T-helper 2 cell treated with Interferon-gamma antibody and Interleukin-4, amounts not matched to agents 5 μg/mL and 100 μg/mL, for 36 hours (primary cell): ENCODE measurements around the gene JPH3.

Experiments used
- DNase-seq: peaks from one replicate; pipeline ENCODE4 v3.0.0; 2021; ENCODE audit warnings: low spot score
- H3K27ac Mint-ChIP-seq: one replicate; pipeline ENCODE4 v1.8.0; 2021; ENCODE audit warnings: mild to moderate bottlenecking, mixed read lengths
- H3K27me3 Mint-ChIP-seq: one replicate; pipeline ENCODE4 v1.8.0; 2021; ENCODE audit warnings: low read depth, mixed read lengths
- H3K36me3 Mint-ChIP-seq: one replicate; pipeline ENCODE4 v1.8.0; 2021; ENCODE audit warnings: low read depth, mixed read lengths
- H3K4me1 Mint-ChIP-seq: one replicate; pipeline ENCODE4 v1.8.0; 2021; ENCODE audit warnings: low read depth, mixed read lengths
- H3K4me3 Mint-ChIP-seq: one replicate; pipeline ENCODE4 v1.8.0; 2022; ENCODE audit warnings: mild to moderate bottlenecking, moderate library complexity, mixed read lengths
- H3K9me3 Mint-ChIP-seq: one replicate; pipeline ENCODE4 v1.8.0; 2021; ENCODE audit warnings: mixed read lengths

JPH3 gene

DNA sequence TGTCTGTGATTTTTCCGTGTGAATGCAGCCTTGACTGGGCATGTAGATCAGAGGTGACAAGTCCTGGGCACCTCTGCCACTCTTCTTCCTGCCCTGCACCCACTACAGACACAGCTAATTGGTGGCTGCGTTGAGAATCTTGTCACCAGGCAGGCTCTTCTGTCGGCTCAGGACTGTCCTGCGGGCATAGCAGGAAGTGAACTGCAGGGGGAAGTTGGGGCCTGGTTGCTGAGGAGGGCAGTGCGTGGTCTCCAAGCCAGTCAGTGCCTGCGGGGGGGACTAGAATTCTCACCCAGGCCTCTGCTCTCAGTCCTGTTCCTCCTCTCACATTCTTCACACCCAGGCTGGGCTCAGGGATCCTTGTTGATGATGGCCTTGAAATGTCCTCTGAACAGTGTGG is 50.5 kb downstream of the JPH3 start:
- Mint-ChIP-seq H3K4me1 (peaks cover 3% of the 10 kb centered on the region), H3K4me3 (no peak overlapping the region), H3K36me3 (no peaks in the 10 kb centered on the region), H3K27me3 (peaks cover 13% of the 10 kb centered on the region), H3K9me3 (no peaks in the 10 kb centered on the region), H3K27ac (no peak overlapping the region)
- DNase-seq, result no peak

DNA sequence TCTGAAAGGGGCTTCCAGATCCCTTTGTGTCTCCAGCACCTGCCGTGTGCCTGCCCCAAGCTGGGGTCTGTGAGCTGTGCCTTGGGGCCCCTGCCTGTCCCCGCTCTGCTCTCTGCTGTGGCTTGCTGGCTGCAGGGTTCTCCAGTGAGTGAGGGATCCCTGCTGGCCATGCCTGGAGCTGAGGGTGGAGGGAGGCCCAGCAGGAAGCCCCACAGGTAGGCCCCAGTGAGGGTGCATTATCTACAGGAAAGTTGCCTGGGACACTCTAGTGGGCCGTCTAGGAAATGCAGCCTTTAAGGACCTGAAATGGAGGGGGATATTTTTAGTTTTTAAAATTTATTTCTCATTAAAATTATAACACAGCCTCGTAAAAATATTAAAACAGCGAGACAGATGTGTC is 50.9 kb downstream of the JPH3 start:
- H3K27me3 Mint-ChIP-seq, result peaks cover 9% of the 10 kb centered on the region
- no peak overlapping the region for H3K4me3 Mint-ChIP-seq
- DNase-seq, result no peak
- H3K27ac Mint-ChIP-seq, result no peak overlapping the region
- H3K36me3 Mint-ChIP-seq, result no peaks in the 10 kb centered on the region
- no peaks in the 10 kb centered on the region for H3K4me1 Mint-ChIP-seq
- no peaks in the 10 kb centered on the region for H3K9me3 Mint-ChIP-seq

DNA sequence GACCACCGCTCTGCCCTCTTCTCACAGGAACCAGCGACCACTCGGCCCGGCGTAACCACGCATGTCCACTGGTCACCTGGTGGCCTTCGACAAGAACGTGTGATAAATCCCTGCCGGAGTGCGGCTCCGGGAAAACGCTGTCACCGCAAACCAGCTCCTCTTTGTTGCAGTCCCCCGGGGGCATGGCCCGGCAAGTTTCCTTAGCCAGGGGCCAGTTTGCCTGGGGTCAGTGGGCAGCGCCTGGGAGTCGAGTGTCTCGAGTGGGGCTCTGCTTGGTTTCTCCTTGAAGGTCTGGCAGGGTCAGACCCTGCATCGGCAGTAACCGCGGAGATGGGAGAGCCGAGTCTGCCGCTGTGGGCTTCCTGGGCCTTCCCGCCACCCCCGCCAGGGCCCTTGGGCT is 52.5 kb downstream of the JPH3 start:
- DNase-seq, result no peak
- Mint-ChIP-seq H3K27ac (no peak overlapping the region), H3K36me3 (no peaks in the 10 kb centered on the region), H3K27me3 (peaks cover 6% of the 10 kb centered on the region), H3K4me3 (no peak overlapping the region), H3K4me1 (no peaks in the 10 kb centered on the region), H3K9me3 (no peaks in the 10 kb centered on the region)

GRCh38 chr16:87656328-87656727 is 54.0 kb downstream of the JPH3 start:
- Mint-ChIP-seq H3K27ac (no peak overlapping the region), H3K4me1 (no peaks in the 10 kb centered on the region), H3K4me3 (no peak overlapping the region), H3K9me3 (no peaks in the 10 kb centered on the region), H3K36me3 (no peaks in the 10 kb centered on the region), H3K27me3 (peaks cover 2% of the 10 kb centered on the region)
- DNase-seq, result no peak

- Mint-ChIP-seq H3K27me3 (peaks cover 2% of the 10 kb centered on the region), H3K4me1 (no peaks in the 10 kb centered on the region)
- no peak for DNase-seq
Measured at GRCh38 chr16:87657621-87658192, 55.4 kb downstream of the JPH3 start.

GRCh38 chr16:87658564-87659225 is 56.4 kb downstream of the JPH3 start:
- no peak for DNase-seq
- H3K4me1 Mint-ChIP-seq, result no peaks in the 10 kb centered on the region
- H3K9me3 Mint-ChIP-seq, result no peaks in the 10 kb centered on the region
- no peaks in the 10 kb centered on the region for H3K36me3 Mint-ChIP-seq
- H3K27me3 Mint-ChIP-seq, result peaks cover 2% of the 10 kb centered on the region
- H3K27ac Mint-ChIP-seq, result no peak overlapping the region
- no peak overlapping the region for H3K4me3 Mint-ChIP-seq

More at GRCh38 chr16:87657621-87658192, 55.4 kb downstream of the JPH3 start:
- Mint-ChIP-seq H3K9me3 (no peaks in the 10 kb centered on the region), H3K36me3 (no peaks in the 10 kb centered on the region), H3K4me3 (no peak overlapping the region), H3K27ac (no peak overlapping the region)

DNA sequence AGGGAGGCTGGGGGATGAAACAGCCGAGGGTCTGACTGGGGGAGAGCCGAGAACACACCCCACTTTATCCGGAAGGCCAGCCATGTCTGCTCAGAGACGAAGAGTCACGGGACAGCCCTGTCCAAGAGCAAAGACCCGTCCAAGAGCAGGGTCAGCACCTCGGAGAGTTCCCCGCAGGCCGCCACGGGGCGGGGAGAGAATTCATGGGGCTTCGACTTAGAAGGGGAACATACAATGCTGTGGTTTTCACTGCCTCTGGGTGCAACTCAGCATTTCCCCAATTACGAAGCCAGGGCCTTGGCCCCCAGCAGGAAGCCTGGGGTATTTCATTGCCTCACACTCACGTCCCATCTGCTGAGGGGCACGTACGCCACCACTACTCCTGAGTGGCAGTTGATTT is 59.3 kb downstream of the JPH3 start:
- DNase-seq, result peak; percentile 19
- Mint-ChIP-seq H3K4me3 (no peak overlapping the region), H3K27me3 (no peaks in the 10 kb centered on the region), H3K4me1 (no peaks in the 10 kb centered on the region), H3K36me3 (no peaks in the 10 kb centered on the region), H3K27ac (no peak overlapping the region), H3K9me3 (no peaks in the 10 kb centered on the region)

- no peak overlapping the region for H3K4me3 Mint-ChIP-seq
- no peaks in the 10 kb centered on the region for H3K36me3 Mint-ChIP-seq
- H3K9me3 Mint-ChIP-seq, result no peaks in the 10 kb centered on the region
- no peaks in the 10 kb centered on the region for H3K27me3 Mint-ChIP-seq
- no peak for DNase-seq
- H3K4me1 Mint-ChIP-seq, result no peaks in the 10 kb centered on the region
- H3K27ac Mint-ChIP-seq, result no peak overlapping the region
Measured at GRCh38 chr16:87662254-87663204, 60.2 kb downstream of the JPH3 start.

DNA sequence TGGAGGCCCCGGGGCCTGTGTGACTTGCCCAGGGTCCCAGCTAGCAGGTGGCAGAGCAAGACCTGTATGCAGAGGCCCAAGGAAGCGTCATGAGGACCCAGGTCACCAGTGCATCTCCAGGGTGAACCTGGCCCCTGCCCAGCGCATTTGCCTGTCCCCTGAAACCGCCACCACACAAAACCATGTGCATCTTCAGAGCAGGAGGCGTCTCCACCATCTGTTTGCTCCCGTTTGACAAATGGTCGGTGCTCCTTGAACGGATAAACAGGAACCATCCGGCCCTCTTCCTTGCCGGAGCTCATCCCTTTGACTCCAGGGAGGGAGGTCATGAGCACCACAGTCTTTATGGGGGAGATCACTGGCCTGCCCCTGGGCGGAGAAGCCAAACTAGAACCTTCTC is 62.5 kb downstream of the JPH3 start:
- no peak overlapping the region for H3K4me3 Mint-ChIP-seq
- H3K4me1 Mint-ChIP-seq, result no peaks in the 10 kb centered on the region
- H3K36me3 Mint-ChIP-seq, result no peaks in the 10 kb centered on the region
- H3K27ac Mint-ChIP-seq, result no peak overlapping the region
- H3K9me3 Mint-ChIP-seq, result no peaks in the 10 kb centered on the region
- no peak for DNase-seq
- no peaks in the 10 kb centered on the region for H3K27me3 Mint-ChIP-seq

DNA sequence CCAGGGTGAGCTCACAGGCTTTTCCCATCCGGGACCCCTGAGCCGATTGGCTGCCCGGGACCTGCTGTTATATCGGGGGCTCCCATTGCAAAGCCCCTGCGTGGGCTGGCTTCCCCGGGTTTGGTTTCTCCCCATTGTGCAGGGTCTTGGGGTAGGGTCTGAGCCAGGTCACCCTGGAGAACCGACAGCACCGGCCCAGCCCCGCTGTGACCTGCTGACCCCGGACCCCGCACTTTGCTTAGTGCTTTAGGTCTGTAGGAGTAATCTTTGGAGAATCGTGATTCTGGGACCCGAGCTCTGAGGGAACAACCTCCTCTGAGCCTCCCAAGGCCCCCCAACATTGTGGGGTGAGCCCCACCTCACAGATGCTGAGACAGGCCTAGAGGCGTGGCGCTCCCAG is 62.9 kb downstream of the JPH3 start:
- no peak overlapping the region for H3K4me3 Mint-ChIP-seq
- DNase-seq, result no peak
- no peaks in the 10 kb centered on the region for H3K4me1 Mint-ChIP-seq
- H3K36me3 Mint-ChIP-seq, result no peaks in the 10 kb centered on the region
- no peaks in the 10 kb centered on the region for H3K9me3 Mint-ChIP-seq
- H3K27me3 Mint-ChIP-seq, result no peaks in the 10 kb centered on the region
- no peak overlapping the region for H3K27ac Mint-ChIP-seq

DNA sequence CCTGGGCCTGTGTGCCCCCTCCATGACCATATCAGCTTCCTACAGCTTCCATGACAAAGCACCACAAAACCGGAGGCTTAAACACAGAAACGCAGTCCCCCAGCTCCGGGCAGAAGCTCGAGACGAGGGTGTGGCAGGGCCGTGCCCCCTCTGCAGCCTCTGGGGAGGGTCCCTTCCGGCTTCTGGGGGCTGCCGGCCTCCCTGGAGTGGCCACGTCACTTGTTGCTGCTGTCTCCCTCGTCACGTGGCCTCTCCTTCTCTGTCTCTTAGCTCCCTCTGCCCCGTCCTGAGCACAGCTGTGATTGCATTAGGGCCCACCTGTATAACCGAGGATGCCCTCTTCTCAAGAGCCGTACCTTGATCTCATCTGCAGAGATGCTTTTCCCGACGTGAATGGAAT is 64.6 kb downstream of the JPH3 start:
- Mint-ChIP-seq H3K27ac (no peak overlapping the region), H3K36me3 (no peaks in the 10 kb centered on the region), H3K4me1 (no peaks in the 10 kb centered on the region), H3K4me3 (no peak overlapping the region), H3K9me3 (no peaks in the 10 kb centered on the region), H3K27me3 (no peaks in the 10 kb centered on the region)
- DNase-seq, result no peak

GRCh38 chr16:87667443-87667842 is 65.1 kb downstream of the JPH3 start:
- H3K9me3 Mint-ChIP-seq, result no peaks in the 10 kb centered on the region
- no peak overlapping the region for H3K27ac Mint-ChIP-seq
- H3K27me3 Mint-ChIP-seq, result no peaks in the 10 kb centered on the region
- no peaks in the 10 kb centered on the region for H3K36me3 Mint-ChIP-seq
- DNase-seq, result no peak
- H3K4me1 Mint-ChIP-seq, result no peaks in the 10 kb centered on the region
- H3K4me3 Mint-ChIP-seq, result no peak overlapping the region

GRCh38 chr16:87667946-87668345 is 65.6 kb downstream of the JPH3 start:
- Mint-ChIP-seq H3K9me3 (no peaks in the 10 kb centered on the region), H3K4me1 (no peaks in the 10 kb centered on the region), H3K27ac (no peak overlapping the region), H3K27me3 (no peaks in the 10 kb centered on the region), H3K4me3 (no peak overlapping the region), H3K36me3 (no peaks in the 10 kb centered on the region)
- no peak for DNase-seq

DNA sequence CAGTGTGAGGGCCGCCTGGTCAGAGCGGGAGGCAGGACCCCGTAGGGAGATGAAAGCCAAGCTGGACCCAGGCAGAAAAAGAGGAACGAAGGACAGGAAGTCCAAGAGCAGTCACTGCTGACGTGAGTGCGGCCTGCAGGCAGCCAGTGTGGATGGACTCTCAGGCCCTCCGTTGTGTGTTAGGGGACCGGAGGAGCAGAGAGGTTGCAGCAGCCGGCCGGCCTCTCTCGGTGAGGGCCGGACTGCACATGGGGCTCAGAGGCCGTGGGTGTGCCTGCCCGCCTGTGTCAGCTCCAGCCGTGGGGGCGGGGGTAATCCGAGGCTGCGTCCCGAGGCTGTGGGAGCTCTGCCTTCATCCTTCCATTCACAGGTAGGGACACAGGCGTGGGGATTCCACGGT is 67.4 kb downstream of the JPH3 start:
- no peaks in the 10 kb centered on the region for H3K9me3 Mint-ChIP-seq
- no peak overlapping the region for H3K4me3 Mint-ChIP-seq
- H3K36me3 Mint-ChIP-seq, result no peaks in the 10 kb centered on the region
- H3K27ac Mint-ChIP-seq, result no peak overlapping the region
- no peaks in the 10 kb centered on the region for H3K27me3 Mint-ChIP-seq
- H3K4me1 Mint-ChIP-seq, result no peaks in the 10 kb centered on the region
- no peak for DNase-seq
